HG03045 (cell line): ENCODE measurements around the gene RXRB.

Source experiments
- ATAC-seq: cut with Tn5 transposase; IDR thresholded peaks from one replicate; pipeline ENCODE4 v1.9.1; 2021; ENCODE audit warnings: mild to moderate bottlenecking, moderate library complexity; ENCODE audit not compliant: unreplicated experiment

Gene RXRB

GRCh38 chr6:33198159-33198852, 2.2 kb downstream of the RXRB start:
- ATAC-seq = no peak

GRCh38 chr6:33197431-33198048, 2.9 kb downstream of the RXRB start:
- no peak for ATAC-seq

- ATAC-seq = no peak
Observed at GRCh38 chr6:33195304-33196165, 4.9 kb downstream of the RXRB start.

- no peak for ATAC-seq
Observed at GRCh38 chr6:33194431-33194979, 6.0 kb downstream of the RXRB start.

GRCh38 chr6:33193619-33194018, 6.8 kb downstream of the RXRB start:
- ATAC-seq = no peak

GRCh38 chr6:33192671-33193602, 7.5 kb downstream of the RXRB start:
- ATAC-seq = no peak

- no peak for ATAC-seq
Observed at GRCh38 chr6:33192105-33192646, 8.3 kb downstream of the RXRB start, which contains the start of gene COL11A2. TSS of gene COL11A2 (minus strand) at chr6:33192467. CDS start at chr6:33192240, 227 bp downstream.

GRCh38 chr6:33191383-33192104, 8.9 kb downstream of the RXRB start:
- no peak for ATAC-seq

- ATAC-seq = no peak
Observed at GRCh38 chr6:33190504-33191107, 9.9 kb downstream of the RXRB start.

GRCh38 chr6:33189625-33190448, 10.6 kb downstream of the RXRB start:
- no peak for ATAC-seq

GRCh38 chr6:33189164-33189563, 11.3 kb downstream of the RXRB start:
- ATAC-seq = no peak

- ATAC-seq = no peak
Observed at GRCh38 chr6:33187809-33188208, 12.7 kb downstream of the RXRB start.

GRCh38 chr6:33185654-33186187, 14.7 kb downstream of the RXRB start:
- no peak for ATAC-seq

GRCh38 chr6:33185190-33185589, 15.3 kb downstream of the RXRB start:
- ATAC-seq = no peak

- no peak for ATAC-seq
Observed at GRCh38 chr6:33183071-33183683, 17.3 kb downstream of the RXRB start.

GRCh38 chr6:33181141-33181540, 19.3 kb downstream of the RXRB start:
- no peak for ATAC-seq

- ATAC-seq = no peak
Observed at GRCh38 chr6:33178755-33179475, 21.6 kb downstream of the RXRB start.
